ENCODE measurements around the gene PPARD.

DNA sequence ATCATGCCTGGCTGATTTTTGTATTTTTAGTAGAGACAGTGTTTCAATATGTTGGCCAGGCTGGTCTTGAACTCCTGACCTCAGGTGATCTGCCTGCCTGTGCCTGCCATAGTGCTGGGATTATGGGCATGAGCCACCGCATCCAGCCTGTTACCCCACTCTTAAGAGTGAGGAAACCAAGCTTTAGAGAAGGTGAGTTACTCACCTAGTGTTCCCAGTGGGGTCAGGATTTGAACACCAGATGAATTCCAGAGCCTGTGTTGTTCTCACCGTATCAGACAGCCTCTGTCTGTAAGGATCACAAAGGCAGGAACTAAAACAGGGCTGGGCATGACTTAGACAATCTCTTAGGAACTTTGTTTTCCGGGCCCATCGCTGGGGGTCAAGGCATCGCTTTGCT lies 100.3 kb downstream of the PPARD start:
- TF ChIP-seq POLR2AphosphoS5 (IDR thresholded peaks at IDR 0.05; ENCODE audit: borderline replicate concordance, low read depth, low read length) (no peak), EZH2 (IDR thresholded peaks at IDR 0.05) (no peak)
